Measurements from ENCODE around the gene TGM3. TPM values are rescaled to one million over a fixed set of nuclear protein-coding genes. Genes with fewer than 3 reads are reported as not detected.

Gene TGM3
- total RNA-seq, 1 experiment from 2014 or later: not detected

DNA sequence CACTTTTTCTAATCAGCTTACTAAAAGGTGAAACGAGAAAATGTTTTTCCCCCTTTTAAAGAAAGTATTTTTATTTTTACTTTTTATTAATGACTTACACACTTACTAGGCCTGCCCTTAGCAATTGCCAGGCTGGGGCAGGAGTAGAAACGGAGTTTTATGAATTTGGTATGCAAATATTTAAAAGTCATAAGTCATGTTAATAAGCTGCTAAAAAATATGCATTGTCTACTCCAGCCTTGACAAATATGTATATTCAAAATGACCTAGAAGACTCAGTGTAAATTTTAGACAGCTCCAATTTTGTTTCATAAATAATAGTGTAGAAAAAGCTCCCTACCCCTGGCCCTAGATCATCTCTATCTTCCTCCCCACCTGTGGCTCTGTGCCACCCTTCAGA, 67.4 kb downstream of the TGM3 start:
- Histone ChIP-seq H3K36me3 (ENCODE audit: control insufficient read depth in 1 of 2, insufficient read depth in 2 of 2, low read length in 2 of 2) (no peaks in the 10 kb centered on the region), H3K9me3 (ENCODE audit: control insufficient read depth in 1 of 2, insufficient read depth in 1 of 2, low read depth in 1 of 2, low read length in 2 of 2) (peaks cover under 1 to 1% of the 10 kb centered on the region in 2 experiments; a peak in 1 of 4 replicates), H3K9me2 (ENCODE audit: insufficient read depth) (no peaks in the 10 kb centered on the region), H3K4me3 (replicated peaks in 1 of 2; ENCODE audit: low read depth in 1 of 2, low read length in 2 of 2) (no peak overlapping the region), H3K27ac (ENCODE audit: low read depth, low read length) (no peak overlapping the region), H3K9ac (ENCODE audit: low read length) (no peak overlapping the region), H3K27me3 (ENCODE audit: insufficient read depth, low read length) (no peaks in the 10 kb centered on the region), H3K4me2 (ENCODE audit: low read length) (no peak overlapping the region), H3K4me1 (ENCODE audit: control insufficient read depth in 1 of 2, insufficient read depth in 2 of 2, low read length in 2 of 2) (no peaks in the 10 kb centered on the region), H4K20me1 (ENCODE audit: insufficient read depth) (no peaks in the 10 kb centered on the region), H2AFZ (ENCODE audit: low read depth, low read length, poor library complexity, severe bottlenecking) (no peak overlapping the region), H3K79me2 (ENCODE audit: insufficient read depth, low read length) (no peaks in the 10 kb centered on the region)
- no peak for TF ChIP-seq EZH2 (IDR thresholded peaks at IDR 0.05)
- TF ChIP-seq YY1 (IDR thresholded peaks at IDR 0.05; ENCODE audit: extremely low read depth, insufficient replicate concordance, low read depth, low read length): no peak
- TF ChIP-seq RAD21 (IDR thresholded peaks at IDR 0.05; ENCODE audit: low read depth): no peak
- no peak for TF ChIP-seq JUND (IDR thresholded peaks at IDR 0.05)
- no peak for TF ChIP-seq ZNF274 (IDR thresholded peaks at IDR 0.05; ENCODE audit: low read depth, low read length)
- no peak for TF ChIP-seq ZFX (IDR thresholded peaks at IDR 0.05)
- TF ChIP-seq, protein P1, sequence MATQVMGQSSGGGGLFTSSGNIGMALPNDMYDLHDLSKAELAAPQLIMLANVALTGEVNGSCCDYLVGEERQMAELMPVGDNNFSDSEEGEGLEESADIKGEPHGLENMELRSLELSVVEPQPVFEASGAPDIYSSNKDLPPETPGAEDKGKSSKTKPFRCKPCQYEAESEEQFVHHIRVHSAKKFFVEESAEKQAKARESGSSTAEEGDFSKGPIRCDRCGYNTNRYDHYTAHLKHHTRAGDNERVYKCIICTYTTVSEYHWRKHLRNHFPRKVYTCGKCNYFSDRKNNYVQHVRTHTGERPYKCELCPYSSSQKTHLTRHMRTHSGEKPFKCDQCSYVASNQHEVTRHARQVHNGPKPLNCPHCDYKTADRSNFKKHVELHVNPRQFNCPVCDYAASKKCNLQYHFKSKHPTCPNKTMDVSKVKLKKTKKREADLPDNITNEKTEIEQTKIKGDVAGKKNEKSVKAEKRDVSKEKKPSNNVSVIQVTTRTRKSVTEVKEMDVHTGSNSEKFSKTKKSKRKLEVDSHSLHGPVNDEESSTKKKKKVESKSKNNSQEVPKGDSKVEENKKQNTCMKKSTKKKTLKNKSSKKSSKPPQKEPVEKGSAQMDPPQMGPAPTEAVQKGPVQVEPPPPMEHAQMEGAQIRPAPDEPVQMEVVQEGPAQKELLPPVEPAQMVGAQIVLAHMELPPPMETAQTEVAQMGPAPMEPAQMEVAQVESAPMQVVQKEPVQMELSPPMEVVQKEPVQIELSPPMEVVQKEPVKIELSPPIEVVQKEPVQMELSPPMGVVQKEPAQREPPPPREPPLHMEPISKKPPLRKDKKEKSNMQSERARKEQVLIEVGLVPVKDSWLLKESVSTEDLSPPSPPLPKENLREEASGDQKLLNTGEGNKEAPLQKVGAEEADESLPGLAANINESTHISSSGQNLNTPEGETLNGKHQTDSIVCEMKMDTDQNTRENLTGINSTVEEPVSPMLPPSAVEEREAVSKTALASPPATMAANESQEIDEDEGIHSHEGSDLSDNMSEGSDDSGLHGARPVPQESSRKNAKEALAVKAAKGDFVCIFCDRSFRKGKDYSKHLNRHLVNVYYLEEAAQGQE (IDR thresholded peaks at IDR 0.05; ENCODE audit: low read depth): no peak
- no peak for TF ChIP-seq SRF (IDR thresholded peaks at IDR 0.05; ENCODE audit: low read depth)
- no peak for TF ChIP-seq EZH2phosphoT487 (IDR thresholded peaks at IDR 0.05; ENCODE audit: borderline replicate concordance)
- intact Hi-C loops (cut with micrococcal nuclease): no loop called here
- ATAC-seq (no peak), DNase-seq (ENCODE audit: low read depth, low spot score) (no peak)
- no TSS peak for BruUV-seq (replicated peaks)
- CTCF ChIA-PET: no interaction called here
- RAD21 ChIA-PET (ENCODE audit: low non-redundant PET in 1 of 2, low total read pairs in 2 of 2, uncharacterized antibody in 2 of 2, unreplicated experiment in 2 of 2): no interaction called here
- POLR2A ChIA-PET: no interaction called here

Data from HCT116 (cell line).